ENCODE data around the gene ZNF467. TPM values are rescaled to one million over a fixed set of nuclear protein-coding genes. Genes with fewer than 3 reads are reported as not detected.

Gene ZNF467
- total and polyA plus RNA-seq, 9 donors = 2.3 to 23.7 (median 11.4) TPM

DNA sequence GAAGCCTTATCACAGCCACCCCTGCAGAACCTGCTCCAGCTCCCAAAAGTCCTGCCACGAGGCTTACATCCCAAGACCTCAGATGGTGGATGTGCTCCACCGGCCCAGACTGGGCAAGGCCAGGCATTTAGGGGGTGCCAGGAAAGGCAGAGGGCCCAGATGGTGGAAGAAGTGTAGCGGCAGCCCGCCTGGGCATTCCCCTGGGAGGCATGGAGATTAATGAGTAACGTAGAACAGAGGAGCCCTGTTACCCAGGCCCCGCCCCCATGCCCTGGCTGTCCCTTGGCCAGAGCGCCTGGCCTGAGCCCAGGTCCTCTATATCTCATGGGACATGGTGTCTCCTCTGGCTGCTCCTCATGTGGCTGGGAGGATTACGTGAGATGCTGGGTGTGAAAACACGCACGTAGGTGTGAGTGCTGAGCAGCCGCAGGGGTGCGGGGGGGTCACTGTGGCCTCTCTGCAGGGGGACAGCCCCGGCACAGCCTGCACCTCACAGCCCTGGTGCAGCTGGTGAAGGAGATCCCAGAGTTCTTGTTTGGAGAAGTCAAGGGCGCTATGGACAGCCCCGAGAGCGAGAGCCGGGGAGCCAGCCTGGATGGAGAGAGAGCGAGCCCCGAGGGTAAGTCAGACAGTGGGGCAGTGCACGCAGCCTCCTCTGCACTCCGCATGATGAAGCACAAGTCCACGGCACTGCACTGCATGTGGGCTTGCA is 52.9 kb downstream of the ZNF467 start:
- Histone ChIP-seq H3K4me3 (no peak overlapping the region), H3K27me3 (no peaks in the 10 kb centered on the region), H3K27ac (no peak overlapping the region), H3K9me3 (no peaks in the 10 kb centered on the region), H3K36me3 (no peaks in the 10 kb centered on the region), H3K4me1 (ENCODE audit: insufficient read depth) (peaks cover under 1% of the 10 kb centered on the region)
- no peak for DNase-seq
- 79 to 85% (median 80%) methylated on average over 22 of the region's 22 CpGs for WGBS, 3 donors
- intact Hi-C loops (cut with DNase I) = no loop called here
- TF ChIP-seq, protein P1, sequence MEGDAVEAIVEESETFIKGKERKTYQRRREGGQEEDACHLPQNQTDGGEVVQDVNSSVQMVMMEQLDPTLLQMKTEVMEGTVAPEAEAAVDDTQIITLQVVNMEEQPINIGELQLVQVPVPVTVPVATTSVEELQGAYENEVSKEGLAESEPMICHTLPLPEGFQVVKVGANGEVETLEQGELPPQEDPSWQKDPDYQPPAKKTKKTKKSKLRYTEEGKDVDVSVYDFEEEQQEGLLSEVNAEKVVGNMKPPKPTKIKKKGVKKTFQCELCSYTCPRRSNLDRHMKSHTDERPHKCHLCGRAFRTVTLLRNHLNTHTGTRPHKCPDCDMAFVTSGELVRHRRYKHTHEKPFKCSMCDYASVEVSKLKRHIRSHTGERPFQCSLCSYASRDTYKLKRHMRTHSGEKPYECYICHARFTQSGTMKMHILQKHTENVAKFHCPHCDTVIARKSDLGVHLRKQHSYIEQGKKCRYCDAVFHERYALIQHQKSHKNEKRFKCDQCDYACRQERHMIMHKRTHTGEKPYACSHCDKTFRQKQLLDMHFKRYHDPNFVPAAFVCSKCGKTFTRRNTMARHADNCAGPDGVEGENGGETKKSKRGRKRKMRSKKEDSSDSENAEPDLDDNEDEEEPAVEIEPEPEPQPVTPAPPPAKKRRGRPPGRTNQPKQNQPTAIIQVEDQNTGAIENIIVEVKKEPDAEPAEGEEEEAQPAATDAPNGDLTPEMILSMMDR (IDR thresholded peaks at IDR 0.05) = no peak

DNA sequence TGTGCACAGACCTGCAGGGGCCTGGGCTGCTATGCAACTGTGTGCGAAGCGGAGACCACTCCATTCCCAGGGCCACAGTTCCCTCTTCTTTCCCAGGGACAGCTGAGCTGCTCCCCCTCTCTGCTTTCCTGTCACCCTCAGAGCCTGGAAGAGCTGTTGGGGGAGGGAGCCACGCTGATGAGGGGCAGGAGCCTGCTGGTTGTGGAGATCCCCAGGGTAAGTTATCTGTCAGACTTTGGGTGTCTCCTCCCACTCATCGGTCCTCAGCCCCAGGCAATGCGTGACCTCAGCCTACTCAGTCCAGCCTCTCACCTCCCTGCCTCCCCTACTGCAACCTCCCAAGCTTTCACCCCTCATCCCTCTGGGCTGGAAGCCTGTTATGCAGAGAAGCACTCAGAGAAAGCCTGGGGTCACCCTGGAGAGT is 53.5 kb downstream of the ZNF467 start:
- H3K4me1 ChIP-seq (ENCODE audit: insufficient read depth) = peaks cover 3% of the 10 kb centered on the region
- H3K9me3 ChIP-seq = no peaks in the 10 kb centered on the region
- intact Hi-C loops (cut with DNase I) = loop anchor here in 2 of 4 donors (5.0 to 10.0 kb wide), 2 partner anchors 565 to 677 kb away; no protein-coding TSS in a partner anchor
- DNase-seq = no peak
- no peak overlapping the region for H3K27ac ChIP-seq
- no peaks in the 10 kb centered on the region for H3K36me3 ChIP-seq
- no peak overlapping the region for H3K4me3 ChIP-seq
- no peak for TF ChIP-seq POLR2A (IDR thresholded peaks at IDR 0.05)
- TF ChIP-seq, protein P1 (IDR thresholded peaks at IDR 0.05) = no peak
- no peak for TF ChIP-seq EP300 (IDR thresholded peaks at IDR 0.05)
- no peaks in the 10 kb centered on the region for H3K27me3 ChIP-seq
- WGBS, 3 donors = 72 to 82% (median 73%) methylated on average over 5 of the region's 5 CpGs

DNA sequence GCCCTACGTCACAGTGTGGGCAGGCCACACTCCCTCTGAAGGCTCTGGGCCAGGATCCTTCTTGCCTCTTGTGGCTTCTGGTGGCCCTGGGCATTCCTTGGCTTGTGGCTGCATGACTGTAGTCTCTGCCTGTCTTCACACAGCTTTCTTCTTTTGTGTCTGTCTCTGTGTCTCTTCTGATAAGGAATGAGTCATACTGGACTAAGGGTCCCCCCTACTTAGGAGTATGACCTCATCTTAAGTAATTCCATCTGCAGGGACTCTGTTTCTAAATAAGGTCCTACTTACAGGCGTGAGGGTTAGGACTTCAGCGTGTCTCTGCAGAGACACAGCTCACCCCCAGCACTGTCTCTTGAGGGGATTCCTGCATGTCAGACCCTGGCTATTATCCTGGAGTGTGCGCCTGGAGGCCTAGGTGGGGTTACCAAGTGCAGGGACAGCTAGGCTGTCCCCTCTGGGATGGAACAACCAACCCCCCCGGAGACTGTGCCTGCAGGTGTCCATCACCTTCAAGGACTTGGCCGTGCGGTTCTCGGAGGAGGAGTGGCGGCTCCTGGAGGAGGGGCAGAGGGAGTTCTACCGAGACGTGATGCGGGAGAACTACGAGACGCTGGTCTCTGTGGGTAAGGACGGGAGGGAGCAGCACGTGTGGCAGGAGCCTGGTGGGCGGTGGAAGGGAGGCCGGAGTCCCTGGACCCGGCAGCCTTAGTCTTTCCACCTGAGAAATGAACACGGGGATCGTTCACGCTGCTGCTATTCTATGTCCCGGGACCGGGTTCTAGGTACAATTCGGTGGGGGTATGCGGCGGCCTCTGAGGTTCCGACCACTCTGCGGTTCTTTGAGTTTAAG is 54.1 kb downstream of the ZNF467 start:
- H3K9me3 ChIP-seq = no peaks in the 10 kb centered on the region
- peaks cover 3% of the 10 kb centered on the region for H3K4me1 ChIP-seq (ENCODE audit: insufficient read depth)
- DNase-seq = no peak
- no peak overlapping the region for H3K27ac ChIP-seq
- intact Hi-C loops (cut with DNase I) = loop anchor here in 2 of 4 donors (5.0 to 10.0 kb wide), 2 partner anchors 564 to 678 kb away; no protein-coding TSS in a partner anchor
- H3K36me3 ChIP-seq = no peaks in the 10 kb centered on the region
- TF ChIP-seq, protein P1 (IDR thresholded peaks at IDR 0.05) = no peak
- TF ChIP-seq EP300 (IDR thresholded peaks at IDR 0.05) (no peak), POLR2A (IDR thresholded peaks at IDR 0.05) (no peak)
- H3K27me3 ChIP-seq = no peaks in the 10 kb centered on the region
- H3K4me3 ChIP-seq = no peak overlapping the region
- 84 to 89% (median 86%) methylated on average over 29 of the region's 29 CpGs for WGBS, 3 donors

DNA sequence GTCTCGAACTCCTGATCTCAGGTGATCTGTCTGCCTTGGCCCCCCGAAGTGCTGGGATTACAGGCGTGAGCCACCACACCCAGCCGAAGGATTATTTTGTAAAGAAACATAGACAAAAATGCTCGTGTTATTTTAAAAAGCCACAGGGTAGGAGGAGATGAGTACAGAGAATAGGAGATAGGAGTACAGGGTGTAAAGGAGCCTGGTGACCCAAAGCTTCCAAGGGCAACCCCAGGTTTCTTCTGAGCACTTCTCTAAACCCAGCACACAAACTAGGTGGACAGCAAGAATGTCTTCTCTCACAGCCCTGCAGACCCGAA is 54.7 kb downstream of the ZNF467 start:
- no peak overlapping the region for H3K27ac ChIP-seq
- H3K27me3 ChIP-seq = no peaks in the 10 kb centered on the region
- no peak overlapping the region for H3K4me3 ChIP-seq
- WGBS, 3 donors = 92% methylated on average over 6 of the region's 6 CpGs
- DNase-seq = no peak
- TF ChIP-seq POLR2A (IDR thresholded peaks at IDR 0.05) = no peak
- TF ChIP-seq, protein P1 (IDR thresholded peaks at IDR 0.05) = no peak
- TF ChIP-seq EP300 (IDR thresholded peaks at IDR 0.05) = no peak
- intact Hi-C loops (cut with DNase I) = loop anchor here in 2 of 4 donors (5.0 to 10.0 kb wide), 2 partner anchors 564 to 679 kb away; no protein-coding TSS in a partner anchor
- peaks cover 6% of the 10 kb centered on the region for H3K4me1 ChIP-seq (ENCODE audit: insufficient read depth)
- H3K9me3 ChIP-seq = no peaks in the 10 kb centered on the region
- no peaks in the 10 kb centered on the region for H3K36me3 ChIP-seq

Data from ovary (tissue), 9 donors.